ENCODE results near the gene HNRNPCL1. TPM values are rescaled to one million over a fixed set of nuclear protein-coding genes. Genes with fewer than 3 reads are reported as not detected.
"Not testable (repeated sequence)": the region's sequence is repeated elsewhere in the genome, so short reads cannot be mapped to it uniquely, and the experiment has no call there.

HNRNPCL1 gene
- total RNA-seq, 1 donor = not detected

- no peaks in the 10 kb centered on the region for H3K36me3 ChIP-seq (ENCODE audit: insufficient read depth, low read length)
- H3K79me2 ChIP-seq (ENCODE audit: insufficient read depth, low read length) = no peaks in the 10 kb centered on the region
- H3K27ac ChIP-seq (ENCODE audit: low read depth, low read length) = no peak overlapping the region
- H3K4me1 ChIP-seq (ENCODE audit: insufficient read depth, low read length) = no peaks in the 10 kb centered on the region
- no peak for DNase-seq (ENCODE audit: insufficient read length, low spot score, missing footprints)
- TF ChIP-seq, protein P1, sequence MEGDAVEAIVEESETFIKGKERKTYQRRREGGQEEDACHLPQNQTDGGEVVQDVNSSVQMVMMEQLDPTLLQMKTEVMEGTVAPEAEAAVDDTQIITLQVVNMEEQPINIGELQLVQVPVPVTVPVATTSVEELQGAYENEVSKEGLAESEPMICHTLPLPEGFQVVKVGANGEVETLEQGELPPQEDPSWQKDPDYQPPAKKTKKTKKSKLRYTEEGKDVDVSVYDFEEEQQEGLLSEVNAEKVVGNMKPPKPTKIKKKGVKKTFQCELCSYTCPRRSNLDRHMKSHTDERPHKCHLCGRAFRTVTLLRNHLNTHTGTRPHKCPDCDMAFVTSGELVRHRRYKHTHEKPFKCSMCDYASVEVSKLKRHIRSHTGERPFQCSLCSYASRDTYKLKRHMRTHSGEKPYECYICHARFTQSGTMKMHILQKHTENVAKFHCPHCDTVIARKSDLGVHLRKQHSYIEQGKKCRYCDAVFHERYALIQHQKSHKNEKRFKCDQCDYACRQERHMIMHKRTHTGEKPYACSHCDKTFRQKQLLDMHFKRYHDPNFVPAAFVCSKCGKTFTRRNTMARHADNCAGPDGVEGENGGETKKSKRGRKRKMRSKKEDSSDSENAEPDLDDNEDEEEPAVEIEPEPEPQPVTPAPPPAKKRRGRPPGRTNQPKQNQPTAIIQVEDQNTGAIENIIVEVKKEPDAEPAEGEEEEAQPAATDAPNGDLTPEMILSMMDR (IDR thresholded peaks at IDR 0.05; ENCODE audit: extremely low read depth, low read depth, low read length) = no peak
- no peak overlapping the region for H2AFZ ChIP-seq (ENCODE audit: low read length)
- H4K20me1 ChIP-seq (ENCODE audit: insufficient read depth, low read length) = no peaks in the 10 kb centered on the region
- no peak overlapping the region for H3K4me2 ChIP-seq (ENCODE audit: insufficient read depth, low read length)
- no peaks in the 10 kb centered on the region for H3K9me3 ChIP-seq (ENCODE audit: low read depth, low read length)
- no peak overlapping the region for H3K4me3 ChIP-seq (ENCODE audit: insufficient read depth, low read length)
- H3K27me3 ChIP-seq (ENCODE audit: insufficient read depth, low read length) = no peaks in the 10 kb centered on the region
Observed at GRCh38 chr1:12851779-12852178, 3.3 kb upstream of the HNRNPCL1 start.

GRCh38 chr1:12833251-12833650, 15.3 kb downstream of the HNRNPCL1 start:
- not testable (repeated sequence) for H3K27ac ChIP-seq (ENCODE audit: low read depth, low read length); H2AFZ ChIP-seq (ENCODE audit: low read length); H3K27me3 ChIP-seq (ENCODE audit: insufficient read depth, low read length); H3K4me2 ChIP-seq (ENCODE audit: insufficient read depth, low read length); H4K20me1 ChIP-seq (ENCODE audit: insufficient read depth, low read length); H3K9me3 ChIP-seq (ENCODE audit: low read depth, low read length); H3K36me3 ChIP-seq (ENCODE audit: insufficient read depth, low read length); H3K79me2 ChIP-seq (ENCODE audit: insufficient read depth, low read length); DNase-seq (ENCODE audit: insufficient read length, low spot score, missing footprints); H3K4me3 ChIP-seq (ENCODE audit: insufficient read depth, low read length); H3K4me1 ChIP-seq (ENCODE audit: insufficient read depth, low read length)

DNA sequence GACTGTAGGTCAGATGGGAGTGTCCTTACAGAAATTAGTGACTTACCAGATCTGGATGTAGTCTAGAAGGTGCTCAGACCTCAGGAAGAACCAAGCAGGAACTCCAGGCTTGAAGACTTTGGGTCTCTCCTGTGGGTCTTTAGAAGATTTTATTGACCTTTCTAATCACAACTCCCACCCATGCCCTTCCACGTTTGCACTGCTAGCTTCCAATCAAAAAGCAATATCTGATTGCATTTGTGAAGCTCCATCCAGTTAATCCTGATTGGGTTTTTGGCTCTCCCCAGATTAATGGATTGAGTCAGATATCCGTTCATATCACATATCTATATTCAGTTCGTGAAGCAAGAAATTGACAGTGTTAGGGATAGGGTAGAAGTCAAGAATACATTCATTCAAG, 17.2 kb downstream of the HNRNPCL1 start, which contains the start of gene PRAMEF11:
Gene PRAMEF11 (minus strand): TSS at position 101 of the 400 bp plus-strand sequence. CDS start 2,621 bp downstream, outside the sequence.
- H3K79me2 ChIP-seq (ENCODE audit: insufficient read depth, low read length); DNase-seq (ENCODE audit: insufficient read length, low spot score, missing footprints); H3K36me3 ChIP-seq (ENCODE audit: insufficient read depth, low read length); H3K4me2 ChIP-seq (ENCODE audit: insufficient read depth, low read length); H4K20me1 ChIP-seq (ENCODE audit: insufficient read depth, low read length); H3K27ac ChIP-seq (ENCODE audit: low read depth, low read length); H3K27me3 ChIP-seq (ENCODE audit: insufficient read depth, low read length); H3K4me1 ChIP-seq (ENCODE audit: insufficient read depth, low read length); H3K9me3 ChIP-seq (ENCODE audit: low read depth, low read length); H2AFZ ChIP-seq (ENCODE audit: low read length); H3K4me3 ChIP-seq (ENCODE audit: insufficient read depth, low read length): not testable (repeated sequence)

GRCh38 chr1:12819061-12819460, 29.5 kb downstream of the HNRNPCL1 start:
- H2AFZ ChIP-seq (ENCODE audit: low read length); H3K4me2 ChIP-seq (ENCODE audit: insufficient read depth, low read length); H3K36me3 ChIP-seq (ENCODE audit: insufficient read depth, low read length); H3K27me3 ChIP-seq (ENCODE audit: insufficient read depth, low read length); H3K4me1 ChIP-seq (ENCODE audit: insufficient read depth, low read length); H3K4me3 ChIP-seq (ENCODE audit: insufficient read depth, low read length); H3K79me2 ChIP-seq (ENCODE audit: insufficient read depth, low read length); H3K9me3 ChIP-seq (ENCODE audit: low read depth, low read length); DNase-seq (ENCODE audit: insufficient read length, low spot score, missing footprints); H3K27ac ChIP-seq (ENCODE audit: low read depth, low read length); H4K20me1 ChIP-seq (ENCODE audit: insufficient read depth, low read length): not testable (repeated sequence)

DNA sequence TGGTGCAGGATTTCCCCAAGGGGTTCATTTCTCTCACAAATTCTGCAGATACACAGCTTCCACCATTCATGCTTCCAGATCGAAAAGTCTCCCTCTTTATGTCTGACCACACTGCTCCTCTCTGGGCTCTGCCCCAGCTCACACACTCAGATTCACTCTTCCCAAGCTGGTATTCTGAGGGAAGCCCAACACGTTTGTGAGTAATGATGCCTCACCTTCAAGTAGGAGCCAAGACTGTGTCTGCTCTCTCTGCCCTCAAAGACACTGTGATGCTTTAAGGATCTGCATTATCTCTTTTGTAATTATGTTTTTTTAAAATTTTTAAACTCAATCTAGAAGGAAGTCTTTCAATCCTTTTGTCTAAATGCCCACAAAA, 37.1 kb downstream of the HNRNPCL1 start:
- Histone ChIP-seq H3K4me2 (ENCODE audit: insufficient read depth, low read length) (no peak overlapping the region), H2AFZ (ENCODE audit: low read length) (no peak overlapping the region), H4K20me1 (ENCODE audit: insufficient read depth, low read length) (no peaks in the 10 kb centered on the region), H3K27ac (ENCODE audit: low read depth, low read length) (no peak overlapping the region), H3K36me3 (ENCODE audit: insufficient read depth, low read length) (no peaks in the 10 kb centered on the region), H3K4me1 (ENCODE audit: insufficient read depth, low read length) (no peaks in the 10 kb centered on the region), H3K4me3 (ENCODE audit: insufficient read depth, low read length) (no peak overlapping the region), H3K27me3 (ENCODE audit: insufficient read depth, low read length) (no peaks in the 10 kb centered on the region), H3K9me3 (ENCODE audit: low read depth, low read length) (no peaks in the 10 kb centered on the region), H3K79me2 (ENCODE audit: insufficient read depth, low read length) (no peaks in the 10 kb centered on the region)
- TF ChIP-seq, protein P1 (IDR thresholded peaks at IDR 0.05; ENCODE audit: extremely low read depth, low read depth, low read length) = no peak
- DNase-seq (ENCODE audit: insufficient read length, low spot score, missing footprints) = no peak

Measured in osteoblast (primary cell).